C4-2B (cell line): ENCODE measurements around the gene COMMD1.

ENCODE experiments used
- CTCF ChIP-seq: fragments of 450-650 bp; conservative IDR thresholded peaks from 2 replicates; pipeline ENCODE4 v1.5.1; 2017; ENCODE audit warnings: mild to moderate bottlenecking
- ZFX ChIP-seq: fragments of 450-650 bp; IDR thresholded peaks from 2 replicates; pipeline ENCODE4 v1.6.1; 2017

GRCh38 chr2:62038975-62039771, 133.7 kb downstream of the COMMD1 start:
- TF ChIP-seq CTCF (no peak), ZFX (no peak)
